ENCODE data around the gene CAPN5. TPM values are rescaled to one million over a fixed set of nuclear protein-coding genes. Genes with fewer than 3 reads are reported as not detected.
"Not testable (repeated sequence)": the region's sequence is repeated elsewhere in the genome, so short reads cannot be mapped to it uniquely, and the experiment has no call there.

The CAPN5 gene
- total and polyA plus RNA-seq, 2 of the 8 experiments (the other 6 are each of a cell fraction or from before 2014, with no cell fraction given): 21.5 to 22.4 TPM

DNA sequence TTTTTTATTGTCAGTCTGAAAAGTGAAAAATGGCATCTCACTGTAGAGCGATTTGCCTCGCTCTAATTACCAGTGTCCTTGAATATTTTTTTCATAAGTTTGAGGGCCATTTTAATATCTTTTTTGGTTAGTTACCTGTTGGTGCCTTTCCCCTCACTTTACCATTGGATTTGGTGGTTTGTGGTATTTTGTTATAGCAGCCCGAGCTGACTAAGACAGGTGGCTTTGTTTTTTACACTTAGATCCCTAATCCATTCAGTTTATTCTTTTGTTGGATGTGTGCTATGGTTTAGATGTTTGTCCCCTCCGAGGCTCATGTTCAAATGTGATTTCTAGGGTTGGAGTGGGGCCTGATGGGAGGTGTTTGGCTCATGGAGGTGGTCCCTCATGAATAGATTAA, 6.5 kb upstream of the CAPN5 start (continued):
- no peak for TF ChIP-seq CHD1 (IDR thresholded peaks at IDR 0.05; ENCODE audit: low read depth, low read length)
- no peak for TF ChIP-seq GABPA (IDR thresholded peaks at IDR 0.05; ENCODE audit: borderline replicate concordance, insufficient read depth, low read length)
- TF ChIP-seq BCL11A (IDR thresholded peaks at IDR 0.05; ENCODE audit: low read depth in 2 of 2, low read length in 2 of 2): no peak
- TF ChIP-seq PHF8 (conservative IDR thresholded peaks at IDR 0.05; ENCODE audit: low read depth, low read length): no peak
- TF ChIP-seq SAP30 (IDR thresholded peaks at IDR 0.05; ENCODE audit: insufficient read depth, insufficient replicate concordance, low read length): no peak

DNA sequence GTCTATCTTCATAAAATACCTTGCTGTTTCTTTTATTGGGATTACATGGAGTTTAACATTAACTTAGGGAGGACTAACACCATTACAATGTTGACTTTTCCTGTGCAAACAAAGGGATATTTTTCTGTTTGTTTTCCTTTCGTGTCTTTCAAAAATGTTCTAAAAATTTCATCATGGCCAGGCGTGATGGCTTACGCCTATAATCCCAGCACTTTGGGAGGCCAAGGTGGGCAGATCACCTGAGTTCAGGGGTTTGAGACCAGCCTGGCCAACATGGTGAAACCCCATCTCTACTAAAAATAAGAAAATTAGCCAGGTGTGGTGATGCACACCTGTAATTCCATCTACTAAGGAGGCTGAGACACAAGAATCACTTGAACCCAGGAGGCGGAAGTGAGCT, 5.5 kb upstream of the CAPN5 start:
- H4K91ac ChIP-seq (replicated peaks; ENCODE audit: insufficient read length, low read length); H4K20me1 ChIP-seq (replicated peaks in 1 of 2; ENCODE audit: control insufficient read depth in 1 of 2, insufficient read depth in 2 of 2, low read length in 2 of 2); H3K23me2 ChIP-seq (ENCODE audit: low read depth, low read length); H3K4me1 ChIP-seq (replicated peaks in 1 of 4; ENCODE audit: control insufficient read depth in 3 of 4, insufficient read depth in 4 of 4, low read length in 3 of 4); H4K5ac ChIP-seq (ENCODE audit: insufficient read length, low read depth, low read length); H2AK5ac ChIP-seq (ENCODE audit: low read depth, low read length); H2BK20ac ChIP-seq (ENCODE audit: low read length); H3K27ac ChIP-seq (ENCODE audit: low read depth, low read length); H3K4me2 ChIP-seq (ENCODE audit: insufficient read depth in 1 of 2, low read depth in 2 of 2, low read length in 2 of 2); H2BK120ac ChIP-seq (replicated peaks; ENCODE audit: low read depth, low read length); H4K8ac ChIP-seq (ENCODE audit: extremely low read depth, insufficient read depth, low read length); H2BK5ac ChIP-seq (ENCODE audit: low read depth, low read length); FAIRE-seq; H2AFZ ChIP-seq (ENCODE audit: low read length); H3K36me3 ChIP-seq (ENCODE audit: control insufficient read depth in 2 of 4, insufficient read depth in 4 of 4, low read length in 3 of 4); H3K14ac ChIP-seq (ENCODE audit: insufficient read length); H3K9ac ChIP-seq (replicated peaks in 1 of 4; ENCODE audit: extremely low read depth in 1 of 4, low read depth in 3 of 4, low read length in 3 of 4); H3K56ac ChIP-seq (replicated peaks; ENCODE audit: insufficient read length, low read depth, low read length); POLR2A ChIA-PET (ENCODE audit: partially characterized antibody); H3K4me3 ChIP-seq (ENCODE audit: extremely low read depth in 1 of 4, insufficient read depth in 2 of 4, low read depth in 3 of 4, low read length in 4 of 4); H3K18ac ChIP-seq (ENCODE audit: extremely low read depth, low read length); H3K4ac ChIP-seq (replicated peaks; ENCODE audit: insufficient read length, low read depth, low read length); H3K9me3 ChIP-seq (ENCODE audit: insufficient read depth in 2 of 2, low read depth in 1 of 2, low read length in 1 of 2); DNase-seq (ENCODE audit: low read depth in 1 of 2, low spot score in 2 of 2); H3K79me1 ChIP-seq (ENCODE audit: low read depth, low read length); H3K27me3 ChIP-seq (replicated peaks in 1 of 4; ENCODE audit: control insufficient read depth in 3 of 4, extremely low read depth in 1 of 4, insufficient read depth in 3 of 4, low read length in 3 of 4); H3K23ac ChIP-seq (ENCODE audit: insufficient read length); H2BK12ac ChIP-seq (ENCODE audit: low read depth, low read length); H2BK15ac ChIP-seq (ENCODE audit: low read length); H3K79me2 ChIP-seq (ENCODE audit: control insufficient read depth in 1 of 2, insufficient read depth in 2 of 2, low read length in 2 of 2): not testable (repeated sequence)
- CTCF ChIA-PET (ENCODE audit: partially characterized antibody): interaction anchor here (1.4 kb wide), 1 partner anchor 30 kb away, joined by 7 read pairs; no protein-coding TSS in a partner anchor
- 89% methylated on average over 4 of the region's 4 CpGs; no CpG with 5 or more reads in 1 of the 2 experiments for WGBS, 2 experiments (ENCODE audit: extremely low coverage in 1 of 2, insufficient coverage in 1 of 2, insufficient read length in 1 of 2, insufficient replicate concordance in 2 of 2, low coverage in 1 of 2, low lambda C conversion rate in 2 of 2, missing lambda C conversion rate in 1 of 2)
